HEK293 (cell line): Measurements from ENCODE around the gene LARP6.

Source experiments
- CTCF ChIA-PET: fragments of 350-600 bp; formaldehyde crosslinking; extraction: SDS; loops from one replicate; lab custom pipeline; 2021; ENCODE audit warnings: antibody characterized with exemption; lab: Yijun Ruan, JAX
- POLR2A ChIA-PET: fragments of 300-600 bp; formaldehyde crosslinking; extraction: SDS; loops from one replicate; lab custom pipeline; 2020; ENCODE audit warnings: antibody characterized with exemption, inconsistent platforms; lab: Yijun Ruan, JAX
- H3K27ac ChIP-seq: fragments of 200-500 bp; sonication (Bioruptor generic); 2 replicates; pipeline ENCODE4 v1.5.1; 2014; ENCODE audit warnings: low read depth, low read length, control low read depth, inconsistent platforms; ENCODE audit errors: extremely low read depth
- H3K36me3 ChIP-seq, 2 experiments: fragments of 200-500 bp in 1 of 2; sonication (Bioruptor generic) in 1 of 2; 1 replicate in 1 of 2; 2 replicates in 1 of 2; pipeline ENCODE4 v1.5.1; 2014 to 2017; ENCODE audit warnings: inconsistent platforms in 2 of 2, low read length in 2 of 2; ENCODE audit not compliant: control insufficient read depth in 2 of 2, insufficient read depth in 1 of 2
- H3K4me1 ChIP-seq: fragments of 200-500 bp; sonication (Bioruptor generic); 2 replicates; pipeline ENCODE4 v1.5.1; 2014; ENCODE audit warnings: mild to moderate bottlenecking, low read length, inconsistent platforms; ENCODE audit not compliant: control insufficient read depth, insufficient read depth
- H3K4me3 ChIP-seq: 2 replicates; pipeline ENCODE4 v1.5.1; 2011; ENCODE audit warnings: low read depth, mild to moderate bottlenecking, control low read depth, low read length, moderate library complexity
- H3K9me3 ChIP-seq: fragments of 200-500 bp; sonication (Bioruptor generic); 2 replicates; pipeline ENCODE4 v1.5.1; 2014; ENCODE audit warnings: low read depth, low read length, inconsistent platforms; ENCODE audit not compliant: control insufficient read depth, insufficient read depth
- GLI2 ChIP-seq: fragments of 450-650 bp; formaldehyde crosslinking; IDR thresholded peaks from 2 replicates; pipeline ENCODE4; 2017; ENCODE audit warnings: missing biosample characterization, missing genetic modification characterization, low read depth, borderline replicate concordance
- RBAK ChIP-seq: fragments of 450-650 bp; formaldehyde crosslinking; IDR thresholded peaks from 2 replicates; pipeline ENCODE4 v1.5.1; 2016; ENCODE audit warnings: missing biosample characterization, missing genetic modification characterization
- SCRT2 ChIP-seq: fragments of 450-650 bp; formaldehyde crosslinking; IDR thresholded peaks from 2 replicates; pipeline ENCODE4 v1.5.1; 2016; ENCODE audit warnings: missing biosample characterization, missing genetic modification characterization
- TRIM28 ChIP-seq: IDR thresholded peaks from 2 replicates; pipeline ENCODE4 v1.6.1; 2011; ENCODE audit warnings: low read length, control low read depth, borderline replicate concordance
- WT1 ChIP-seq: fragments of 450-650 bp; formaldehyde crosslinking; IDR thresholded peaks from 2 replicates; pipeline ENCODE4 v1.5.1; 2016; ENCODE audit warnings: missing biosample characterization, missing genetic modification characterization
- ZEB2 ChIP-seq: fragments of 450-650 bp; formaldehyde crosslinking; IDR thresholded peaks from 2 replicates; pipeline ENCODE4 v1.5.1; 2016; ENCODE audit warnings: missing biosample characterization, missing genetic modification characterization
- ZFP3 ChIP-seq: fragments of 450-650 bp; formaldehyde crosslinking; IDR thresholded peaks from 2 replicates; pipeline ENCODE4 v1.5.1; 2016; ENCODE audit warnings: low read depth, missing biosample characterization, missing genetic modification characterization
- ZFP69B ChIP-seq: fragments of 450-650 bp; formaldehyde crosslinking; IDR thresholded peaks from 2 replicates; pipeline ENCODE4 v1.5.1; 2016; ENCODE audit warnings: missing biosample characterization, missing genetic modification characterization
- ZNF155 ChIP-seq: fragments of 450-650 bp; formaldehyde crosslinking; IDR thresholded peaks from 2 replicates; pipeline ENCODE4 v1.5.1; 2016; ENCODE audit warnings: missing biosample characterization, missing genetic modification characterization
- ZNF157 ChIP-seq: fragments of 450-650 bp; formaldehyde crosslinking; IDR thresholded peaks from 2 replicates; pipeline ENCODE4 v1.5.1; 2016; ENCODE audit warnings: missing biosample characterization, missing genetic modification characterization
- ZNF23 ChIP-seq: fragments of 450-650 bp; formaldehyde crosslinking; IDR thresholded peaks from 2 replicates; pipeline ENCODE4 v1.5.1; 2016; ENCODE audit warnings: missing biosample characterization, missing genetic modification characterization, borderline replicate concordance
- ZNF335 ChIP-seq: fragments of 450-650 bp; formaldehyde crosslinking; conservative IDR thresholded peaks from 2 replicates; pipeline ENCODE4 v1.5.1; 2016; ENCODE audit warnings: missing biosample characterization, missing genetic modification characterization
- ZNF416 ChIP-seq: fragments of 450-650 bp; formaldehyde crosslinking; IDR thresholded peaks from 2 replicates; pipeline ENCODE4 v1.5.1; 2016; ENCODE audit warnings: missing biosample characterization, missing genetic modification characterization
- ZNF514 ChIP-seq: fragments of 450-650 bp; formaldehyde crosslinking; IDR thresholded peaks from 2 replicates; pipeline ENCODE4 v1.5.1; 2016; ENCODE audit warnings: missing biosample characterization, missing genetic modification characterization
- ZNF621 ChIP-seq: fragments of 450-650 bp; formaldehyde crosslinking; IDR thresholded peaks from 2 replicates; pipeline ENCODE4 v1.5.1; 2017; ENCODE audit warnings: missing biosample characterization, missing genetic modification characterization
- ZNF623 ChIP-seq: fragments of 450-650 bp; formaldehyde crosslinking; IDR thresholded peaks from 2 replicates; pipeline ENCODE4 v1.5.1; 2016; ENCODE audit warnings: missing biosample characterization, missing genetic modification characterization
- ZNF660 ChIP-seq: fragments of 450-650 bp; IDR thresholded peaks from 2 replicates; pipeline ENCODE4 v1.5.1; 2018; ENCODE audit warnings: missing biosample characterization, mild to moderate bottlenecking, missing genetic modification characterization
- TF ChIP-seq, protein P1 (sequence below): fragments of 450-650 bp; formaldehyde crosslinking; conservative IDR thresholded peaks from 2 replicates; pipeline ENCODE4 v1.5.1; 2016; ENCODE audit warnings: low read depth, missing biosample characterization, missing genetic modification characterization
- TF ChIP-seq, protein P2 (sequence below): fragments of 450-650 bp; formaldehyde crosslinking; IDR thresholded peaks from 2 replicates; pipeline ENCODE4 v1.5.1; 2016; ENCODE audit warnings: missing biosample characterization, missing genetic modification characterization
- TF ChIP-seq, protein P3 (sequence below): fragments of 450-650 bp; formaldehyde crosslinking; IDR thresholded peaks from 2 replicates; pipeline ENCODE4 v1.5.1; 2016; ENCODE audit warnings: missing biosample characterization, missing genetic modification characterization

Gene LARP6

DNA sequence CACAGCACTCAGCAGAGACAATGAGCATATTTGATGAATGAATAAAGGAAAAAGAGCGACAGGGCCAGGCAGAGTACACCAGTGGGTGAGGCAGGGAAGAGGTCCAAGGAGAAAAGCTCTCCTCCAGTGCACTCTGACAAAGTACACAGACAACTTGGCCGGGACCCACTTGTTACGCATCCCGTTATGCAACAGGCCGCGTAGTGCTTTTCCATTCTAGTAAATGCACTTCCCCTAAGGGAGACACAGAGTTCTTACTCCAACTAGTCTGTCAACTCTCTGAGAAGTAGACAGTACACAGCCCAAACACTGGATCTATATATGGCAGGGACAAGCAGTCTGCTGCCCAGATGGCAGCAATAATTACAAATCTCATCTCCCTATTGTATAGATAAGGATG lies 18.5 kb downstream of the LARP6 start:
- peak; percentile 88; the same call in 1 of the 2 replicates for TF ChIP-seq TRIM28
- no peak for TF ChIP-seq ZNF335 (tag by site-specific recombination)
- TF ChIP-seq ZNF660 (tag by site-specific recombination), result peak; percentile 96
- TF ChIP-seq ZNF621 (tag by site-specific recombination), result no peak
- no peak for TF ChIP-seq ZNF155 (tag by site-specific recombination)
- peak; percentile 100 for TF ChIP-seq RBAK (tag by site-specific recombination)
- TF ChIP-seq ZNF157 (tag by site-specific recombination), result no peak
- TF ChIP-seq, protein P1, sequence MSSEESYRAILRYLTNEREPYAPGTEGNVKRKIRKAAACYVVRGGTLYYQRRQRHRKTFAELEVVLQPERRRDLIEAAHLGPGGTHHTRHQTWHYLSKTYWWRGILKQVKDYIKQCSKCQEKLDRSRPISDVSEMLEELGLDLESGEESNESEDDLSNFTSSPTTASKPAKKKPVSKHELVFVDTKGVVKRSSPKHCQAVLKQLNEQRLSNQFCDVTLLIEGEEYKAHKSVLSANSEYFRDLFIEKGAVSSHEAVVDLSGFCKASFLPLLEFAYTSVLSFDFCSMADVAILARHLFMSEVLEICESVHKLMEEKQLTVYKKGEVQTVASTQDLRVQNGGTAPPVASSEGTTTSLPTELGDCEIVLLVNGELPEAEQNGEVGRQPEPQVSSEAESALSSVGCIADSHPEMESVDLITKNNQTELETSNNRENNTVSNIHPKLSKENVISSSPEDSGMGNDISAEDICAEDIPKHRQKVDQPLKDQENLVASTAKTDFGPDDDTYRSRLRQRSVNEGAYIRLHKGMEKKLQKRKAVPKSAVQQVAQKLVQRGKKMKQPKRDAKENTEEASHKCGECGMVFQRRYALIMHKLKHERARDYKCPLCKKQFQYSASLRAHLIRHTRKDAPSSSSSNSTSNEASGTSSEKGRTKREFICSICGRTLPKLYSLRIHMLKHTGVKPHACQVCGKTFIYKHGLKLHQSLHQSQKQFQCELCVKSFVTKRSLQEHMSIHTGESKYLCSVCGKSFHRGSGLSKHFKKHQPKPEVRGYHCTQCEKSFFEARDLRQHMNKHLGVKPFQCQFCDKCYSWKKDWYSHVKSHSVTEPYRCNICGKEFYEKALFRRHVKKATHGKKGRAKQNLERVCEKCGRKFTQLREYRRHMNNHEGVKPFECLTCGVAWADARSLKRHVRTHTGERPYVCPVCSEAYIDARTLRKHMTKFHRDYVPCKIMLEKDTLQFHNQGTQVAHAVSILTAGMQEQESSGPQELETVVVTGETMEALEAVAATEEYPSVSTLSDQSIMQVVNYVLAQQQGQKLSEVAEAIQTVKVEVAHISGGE (tag by site-specific recombination), result no peak
- TF ChIP-seq SCRT2 (tag by site-specific recombination), result peak; percentile 94
- no peak for TF ChIP-seq ZNF514 (tag by site-specific recombination)
- TF ChIP-seq, protein P2, sequence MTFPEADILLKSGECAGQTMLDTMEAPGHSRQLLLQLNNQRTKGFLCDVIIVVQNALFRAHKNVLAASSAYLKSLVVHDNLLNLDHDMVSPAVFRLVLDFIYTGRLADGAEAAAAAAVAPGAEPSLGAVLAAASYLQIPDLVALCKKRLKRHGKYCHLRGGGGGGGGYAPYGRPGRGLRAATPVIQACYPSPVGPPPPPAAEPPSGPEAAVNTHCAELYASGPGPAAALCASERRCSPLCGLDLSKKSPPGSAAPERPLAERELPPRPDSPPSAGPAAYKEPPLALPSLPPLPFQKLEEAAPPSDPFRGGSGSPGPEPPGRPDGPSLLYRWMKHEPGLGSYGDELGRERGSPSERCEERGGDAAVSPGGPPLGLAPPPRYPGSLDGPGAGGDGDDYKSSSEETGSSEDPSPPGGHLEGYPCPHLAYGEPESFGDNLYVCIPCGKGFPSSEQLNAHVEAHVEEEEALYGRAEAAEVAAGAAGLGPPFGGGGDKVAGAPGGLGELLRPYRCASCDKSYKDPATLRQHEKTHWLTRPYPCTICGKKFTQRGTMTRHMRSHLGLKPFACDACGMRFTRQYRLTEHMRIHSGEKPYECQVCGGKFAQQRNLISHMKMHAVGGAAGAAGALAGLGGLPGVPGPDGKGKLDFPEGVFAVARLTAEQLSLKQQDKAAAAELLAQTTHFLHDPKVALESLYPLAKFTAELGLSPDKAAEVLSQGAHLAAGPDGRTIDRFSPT (tag by site-specific recombination), result no peak
- no peak for TF ChIP-seq ZNF623 (tag by site-specific recombination)
- TF ChIP-seq, protein P3, sequence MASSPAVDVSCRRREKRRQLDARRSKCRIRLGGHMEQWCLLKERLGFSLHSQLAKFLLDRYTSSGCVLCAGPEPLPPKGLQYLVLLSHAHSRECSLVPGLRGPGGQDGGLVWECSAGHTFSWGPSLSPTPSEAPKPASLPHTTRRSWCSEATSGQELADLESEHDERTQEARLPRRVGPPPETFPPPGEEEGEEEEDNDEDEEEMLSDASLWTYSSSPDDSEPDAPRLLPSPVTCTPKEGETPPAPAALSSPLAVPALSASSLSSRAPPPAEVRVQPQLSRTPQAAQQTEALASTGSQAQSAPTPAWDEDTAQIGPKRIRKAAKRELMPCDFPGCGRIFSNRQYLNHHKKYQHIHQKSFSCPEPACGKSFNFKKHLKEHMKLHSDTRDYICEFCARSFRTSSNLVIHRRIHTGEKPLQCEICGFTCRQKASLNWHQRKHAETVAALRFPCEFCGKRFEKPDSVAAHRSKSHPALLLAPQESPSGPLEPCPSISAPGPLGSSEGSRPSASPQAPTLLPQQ (tag by site-specific recombination), result peak; percentile 66; the same call in 1 of the 2 replicates
- TF ChIP-seq ZNF416 (tag by site-specific recombination), result no peak
- TF ChIP-seq ZNF23 (tag by site-specific recombination), result no peak
- no peak for TF ChIP-seq GLI2 (tag by site-specific recombination)
- 0 out of 2 replicates have a peak, but pooled peaks have one; percentile 21 for TF ChIP-seq ZFP69B
- TF ChIP-seq, all 188 proteins: peak for 6
- POLR2A ChIA-PET, result no interaction called here
- no peaks in the 10 kb centered on the region for H3K9me3 ChIP-seq
- H3K36me3 ChIP-seq, result peaks cover 7 to 53% of the 10 kb centered on the region in 2 experiments; a peak in 2 of 3 replicates
- CTCF ChIA-PET, result interaction anchor here (0.6 to 5.6 kb wide), 6 partner anchors 10 to 113 kb away, joined by 3 to 34 read pairs (median 3); partner anchors contain the start of gene LARP6
- H3K4me1 ChIP-seq, result peaks cover 17% of the 10 kb centered on the region
- H3K4me3 ChIP-seq, result no peak overlapping the region
- no peak overlapping the region for H3K27ac ChIP-seq

DNA sequence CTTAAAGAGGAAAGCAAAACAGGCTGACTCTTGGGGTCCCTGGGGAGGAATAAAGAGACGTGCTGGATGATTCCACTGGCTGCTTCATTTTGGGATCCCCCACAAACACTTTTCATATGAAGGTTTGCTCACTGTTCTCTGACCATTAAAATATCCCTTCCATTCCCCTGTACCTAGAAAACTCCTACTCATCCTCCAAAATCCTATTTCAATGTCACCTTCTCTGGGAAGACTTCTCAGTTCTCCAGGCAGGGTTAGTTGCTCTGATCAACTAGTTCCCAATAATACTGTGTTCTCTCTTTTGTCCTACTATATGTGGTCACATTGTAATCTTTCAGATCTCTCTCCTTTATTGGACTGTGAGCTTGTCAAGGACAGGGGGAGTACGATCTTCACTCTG lies 19.0 kb downstream of the LARP6 start:
- ChIA-PET CTCF (interaction anchor here (0.6 to 5.6 kb wide), 5 partner anchors 10 to 112 kb away, joined by 3 to 34 read pairs (median 3); partner anchors contain the start of gene LARP6), POLR2A (no interaction called here)
- H3K27ac ChIP-seq, result no peak overlapping the region
- 0 out of 2 replicates have a peak, but pooled peaks have one; percentile 9 for TF ChIP-seq ZEB2 (tag by site-specific recombination)
- TF ChIP-seq WT1 (tag by site-specific recombination), result no peak
- TF ChIP-seq ZFP3 (tag by site-specific recombination), result peak; percentile 92
- TF ChIP-seq, all 188 proteins: peak for 2
- Histone ChIP-seq H3K4me1 (peaks cover 17% of the 10 kb centered on the region), H3K36me3 (peaks cover 7 to 53% of the 10 kb centered on the region in 2 experiments; a peak in 2 of 3 replicates), H3K4me3 (no peak overlapping the region), H3K9me3 (no peaks in the 10 kb centered on the region)
